GM12878 (cell line): ENCODE measurements around the gene FGGY. TPM values are rescaled to one million over a fixed set of nuclear protein-coding genes. Genes with fewer than 3 reads are reported as not detected.

Experiments
- ATAC-seq: fragments of 200-7000 bp; cut with Tn5 transposase; 3 replicates; pipeline ENCODE4 v1.9.1; 2020; ENCODE audit warnings: mild to moderate bottlenecking, moderate library complexity
- BruUV-seq: library from RNA; stranded (reverse); fragments of 400-500 nt; replicated peaks from 2 replicates; lab custom pipeline; 2021; lab: Mats Ljungman, UMichigan
- CTCF ChIA-PET: fragments of 300-600 bp; sonication (Branson Sonifier 250); formaldehyde crosslinking; extraction: SDS; loops from one replicate; lab custom pipeline; 2021; ENCODE audit warnings: inconsistent platforms; lab: Yijun Ruan, JAX
- POLR2A ChIA-PET: fragments of 350-600 bp; formaldehyde crosslinking; extraction: SDS; loops from one replicate; lab custom pipeline; 2021; ENCODE audit warnings: inconsistent platforms; lab: Charles Lee
- RAD21 ChIA-PET: fragments of 300-600 bp; sonication (Branson Sonifier 250); formaldehyde crosslinking; loops from one replicate; lab custom pipeline; 2023; ENCODE audit warnings: antibody characterized with exemption; ENCODE audit not compliant: unreplicated experiment; lab: Charles Lee
- SMC1A ChIA-PET: fragments of 300-600 bp; sonication (Branson Sonifier 250); formaldehyde crosslinking; loops from one replicate; lab custom pipeline; 2023; ENCODE audit not compliant: unreplicated experiment, uncharacterized antibody; lab: Charles Lee
- DNase-seq: peaks from one replicate; pipeline ENCODE4 v3.0.0-alpha.2; 2011; ENCODE audit warnings: low read depth, low spot score
- FAIRE-seq: peaks from 3 replicates; lab custom pipeline; 2011; peaks lifted over from hg19 to GRCh38; lab: Jason Lieb, UNC
- H2AFZ ChIP-seq: 2 replicates; pipeline ENCODE4 v1.6.0; 2011; ENCODE audit warnings: low read depth, low read length, control low read depth; ENCODE audit not compliant: control insufficient read depth
- H3K27ac ChIP-seq: 2 replicates; pipeline ENCODE4 v1.5.1; 2011; ENCODE audit warnings: control low read depth; ENCODE audit not compliant: control insufficient read depth, insufficient read depth
- H3K27me3 ChIP-seq, 2 experiments: replicated peaks in 1 of 2; 2 replicates each; pipeline versions ENCODE4 v1.6.0 to v1.6.1; 2011; ENCODE audit warnings: low read length in 1 of 2; ENCODE audit not compliant: control insufficient read depth in 2 of 2, insufficient read depth in 2 of 2
- H3K36me3 ChIP-seq, 2 experiments: 2 replicates each; pipeline ENCODE4 v1.5.1; 2011; ENCODE audit warnings: low read length in 1 of 2; ENCODE audit not compliant: control insufficient read depth in 2 of 2, insufficient read depth in 2 of 2
- H3K4me1 ChIP-seq: 2 replicates; pipeline ENCODE4 v1.6.1; 2011; ENCODE audit warnings: mild to moderate bottlenecking, low read length, moderate library complexity, mixed read lengths; ENCODE audit not compliant: control insufficient read depth, insufficient read depth
- H3K4me2 ChIP-seq: 2 replicates; pipeline ENCODE4 v1.6.0; 2011; ENCODE audit warnings: control low read depth; ENCODE audit not compliant: control insufficient read depth, insufficient read depth
- H3K4me3 ChIP-seq: fragments of 200-600 bp; sonication (generic); 2 replicates; pipeline ENCODE4 v1.5.1; 2016
- H3K79me2 ChIP-seq: 2 replicates; pipeline ENCODE4 v1.6.0; 2011; ENCODE audit warnings: low read length; ENCODE audit not compliant: control insufficient read depth, insufficient read depth
- H3K9ac ChIP-seq: 2 replicates; pipeline ENCODE4 v1.8.0; 2011; ENCODE audit warnings: low read length, control low read depth, mixed read lengths; ENCODE audit not compliant: control insufficient read depth, insufficient read depth
- H3K9me3 ChIP-seq: replicated peaks from 3 replicates; pipeline ENCODE4 v1.5.1; 2011; ENCODE audit warnings: mild to moderate bottlenecking, low read length; ENCODE audit not compliant: control insufficient read depth, insufficient read depth
- H4K20me1 ChIP-seq: 2 replicates; pipeline ENCODE4 v1.6.0; 2011; ENCODE audit not compliant: control insufficient read depth, insufficient read depth
- ATF7 ChIP-seq: fragments of 450-650 bp; IDR thresholded peaks from 2 replicates; pipeline ENCODE4 v1.6.1; 2016; ENCODE audit warnings: low read depth, mild to moderate bottlenecking
- BACH1 ChIP-seq: fragments of 450-650 bp; IDR thresholded peaks from 2 replicates; pipeline ENCODE4 v1.6.1; 2017; ENCODE audit warnings: mild to moderate bottlenecking, borderline replicate concordance
- ESRRA ChIP-seq: IDR thresholded peaks from 2 replicates; pipeline ENCODE4 v1.6.1; 2012; ENCODE audit warnings: mild to moderate bottlenecking, low read length, improper control_type of control experiment
- EZH2 ChIP-seq: IDR thresholded peaks from 2 replicates; pipeline ENCODE4 v1.6.1; 2012; ENCODE audit warnings: low read depth, mild to moderate bottlenecking, control low read depth, inconsistent platforms, low read length, borderline replicate concordance; ENCODE audit not compliant: control insufficient read depth
- FOS ChIP-seq: IDR thresholded peaks from 3 replicates; pipeline ENCODE4 v1.6.1; 2011; ENCODE audit warnings: borderline replicate concordance; ENCODE audit not compliant: insufficient read length; ENCODE audit errors: extremely low read depth
- FOXK2 ChIP-seq: fragments of 450-650 bp; IDR thresholded peaks from 2 replicates; pipeline ENCODE4 v1.6.1; 2017; ENCODE audit warnings: mild to moderate bottlenecking, moderate library complexity
- MEF2A ChIP-seq: IDR thresholded peaks from 2 replicates; pipeline ENCODE4 v1.6.1; 2011; ENCODE audit warnings: low read depth, mild to moderate bottlenecking, low read length, moderate library complexity; ENCODE audit not compliant: insufficient read depth
- MTA2 ChIP-seq: fragments of 450-650 bp; IDR thresholded peaks from 2 replicates; pipeline ENCODE4 v1.6.1; 2016; ENCODE audit warnings: low read depth, mild to moderate bottlenecking, moderate library complexity
- NBN ChIP-seq: fragments of 450-650 bp; IDR thresholded peaks from 2 replicates; pipeline ENCODE4 v1.6.1; 2016
- POLR2AphosphoS2 ChIP-seq: IDR thresholded peaks from 2 replicates; pipeline ENCODE4 v1.6.1; 2011; ENCODE audit warnings: low read depth, mild to moderate bottlenecking, low read length, improper control_type of control experiment, moderate library complexity
- RAD21 ChIP-seq: IDR thresholded peaks from 2 replicates; pipeline ENCODE4 v1.6.1; 2011; ENCODE audit warnings: mild to moderate bottlenecking, low read depth, low read length, moderate library complexity; ENCODE audit not compliant: insufficient read depth
- RAD51 ChIP-seq: fragments of 450-650 bp; IDR thresholded peaks from 2 replicates; pipeline ENCODE4 v1.6.1; 2016; ENCODE audit warnings: moderate library complexity, mild to moderate bottlenecking, inconsistent platforms
- RCOR1 ChIP-seq: conservative IDR thresholded peaks from 2 replicates; pipeline ENCODE4 v1.6.1; 2012; ENCODE audit warnings: low read depth, low read length, improper control_type of control experiment
- RUNX3 ChIP-seq: IDR thresholded peaks from 2 replicates; pipeline ENCODE4 v1.6.1; 2012; ENCODE audit warnings: low read length, inconsistent platforms
- SMARCA5 ChIP-seq: fragments of 450-650 bp; IDR thresholded peaks from 2 replicates; pipeline ENCODE4 v1.6.1; 2017; ENCODE audit warnings: mild to moderate bottlenecking
- SMC3 ChIP-seq: IDR thresholded peaks from 2 replicates; pipeline ENCODE4 v1.6.1; 2011; ENCODE audit warnings: low read length, improper control_type of control experiment, borderline replicate concordance
- STAT1 ChIP-seq: fragments of 450-650 bp; conservative IDR thresholded peaks from 2 replicates; pipeline ENCODE4 v1.6.1; 2014; ENCODE audit warnings: antibody characterized with exemption, mild to moderate bottlenecking
- TBL1XR1 ChIP-seq: IDR thresholded peaks from 2 replicates; pipeline ENCODE4 v1.6.1; 2012; ENCODE audit warnings: low read depth, low read length, improper control_type of control experiment
- YY1 ChIP-seq: IDR thresholded peaks from 2 replicates; pipeline ENCODE4 v1.6.1; 2011; ENCODE audit warnings: low read depth, mild to moderate bottlenecking, low read length
- WGBS: methylation state at CpG from one replicate; pipeline ENCODE4 v1.1.6; 2016; ENCODE audit warnings: low lambda C conversion rate; ENCODE audit not compliant: insufficient replicate concordance, insufficient coverage; ENCODE audit errors: missing lambda C conversion rate; 5-methylcytosine and 5-hydroxymethylcytosine counted together
- in situ Hi-C: fragments of 300-500 bp; cut with MboI; formaldehyde crosslinking; loops from 9 replicates; pipeline ENCODE4 v1.14.3; 2018; ENCODE audit warnings: mixed read lengths
- intact Hi-C: fragments of 100-400 bp; cut with micrococcal nuclease; formaldehyde crosslinking; loops from one replicate; pipeline ENCODE4 v1.14.2; 2022; ENCODE audit not compliant: unreplicated experiment
- polyA plus RNA-seq, 11 experiments: library from polyadenylated mRNA; depleted of rRNA in 4 of 11; unstranded in 6 of 11; stranded (reverse) in 5 of 11; fragments of >200 nt; fragmentation: Nextera tagmentation in 4 of 11; fragmentation: Illumina TruSeq in 1 of 11; extraction: Ambion mirVana in 4 of 11; extraction: Trizol in 1 of 11; gene quantifications; 1 replicate in 1 of 11; 2 replicates in 10 of 11; pipeline versions ENCODE4 v1.2.1 to v1.2.3, GENCODE V29; 2011 to 2016; ENCODE audit warnings: inconsistent platforms in 2 of 11, missing spikeins in 2 of 11, low read depth in 1 of 11
- total RNA-seq, 4 experiments: library from RNA; depleted of rRNA in 3 of 4; stranded (reverse); fragments of >200 nt in 3 of 4; fragmentation: Illumina TruSeq in 1 of 4; extraction: Trizol in 1 of 4; gene quantifications; 2 replicates each; pipeline versions ENCODE4 v1.2.1 to v1.2.3, GENCODE V29; 2013 to 2021
- TF ChIP-seq, protein P1 (sequence below), 3 experiments: IDR thresholded peaks in 2 of 3; conservative IDR thresholded peaks in 1 of 3; 2 replicates each; pipeline ENCODE4 v1.5.1; 2011; ENCODE audit warnings: low read depth in 3 of 3, low read length in 3 of 3, mild to moderate bottlenecking in 3 of 3, control low read depth in 2 of 3, moderate library complexity in 2 of 3, inconsistent platforms in 1 of 3, mixed read lengths in 1 of 3; ENCODE audit not compliant: control insufficient read depth in 2 of 3, insufficient read depth in 1 of 3; ENCODE audit errors: extremely low read depth in 1 of 3
- TF ChIP-seq, protein P2 (sequence below): IDR thresholded peaks from 2 replicates; pipeline ENCODE4 v1.6.1; 2011; ENCODE audit warnings: mild to moderate bottlenecking, low read depth, low read length, moderate library complexity; ENCODE audit not compliant: insufficient replicate concordance

The FGGY gene
- total and polyA plus RNA-seq, 10 of the 15 experiments (the other 5 are each of a cell fraction or from before 2014, with no cell fraction given): 6.2 to 11.9 (median 7.5) TPM

DNA sequence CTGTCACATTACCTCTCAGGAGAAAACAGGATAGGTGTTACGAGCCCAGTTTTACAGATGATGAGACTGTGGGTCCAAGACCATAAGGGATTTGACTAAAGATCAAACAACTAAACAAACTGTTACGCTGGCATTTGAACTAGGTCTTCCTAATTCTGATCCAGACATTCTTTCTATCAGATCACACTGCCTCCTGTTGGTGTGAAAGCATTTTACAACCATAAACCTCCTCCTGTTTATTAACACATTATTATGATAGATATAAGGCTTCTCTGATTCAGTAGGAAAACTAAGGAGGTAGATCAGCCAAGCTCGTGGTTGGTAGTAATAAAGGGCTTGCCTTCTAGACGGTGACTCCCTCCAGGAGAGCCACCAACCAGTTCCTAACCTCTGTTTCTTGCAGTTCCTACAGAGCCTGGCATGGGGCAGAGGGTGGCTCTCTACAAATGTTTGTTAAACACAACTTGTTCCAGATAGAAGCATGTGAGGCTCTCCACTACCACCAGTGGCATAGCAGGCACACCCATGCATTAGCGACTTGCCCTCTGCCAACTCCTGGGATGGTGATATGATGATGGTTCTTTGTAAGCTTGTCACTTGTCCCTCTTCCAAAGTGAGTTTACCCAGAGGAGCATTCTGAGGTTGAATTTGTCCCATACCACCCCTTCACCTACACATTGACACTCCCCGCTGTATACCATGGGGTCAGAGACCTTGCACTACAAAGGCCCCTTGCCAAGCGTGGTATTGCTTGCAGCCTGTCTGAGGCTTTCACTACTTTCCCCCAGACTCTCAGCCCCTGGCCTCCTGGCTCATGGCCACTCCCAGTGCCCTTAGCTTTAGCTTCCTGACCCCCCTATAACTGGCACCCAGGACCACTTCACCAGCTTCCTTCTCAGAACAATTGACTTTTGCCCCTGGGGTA lies 421.4 kb downstream of the FGGY start:
- Histone ChIP-seq H3K9me3 (no peaks in the 10 kb centered on the region), H3K4me1 (no peaks in the 10 kb centered on the region), H4K20me1 (no peaks in the 10 kb centered on the region), H3K79me2 (no peaks in the 10 kb centered on the region), H3K27ac (no peak overlapping the region), H3K36me3 (no peaks in the 10 kb centered on the region), H3K27me3 (no peaks in the 10 kb centered on the region), H3K9ac (no peak overlapping the region), H3K4me2 (no peak overlapping the region), H3K4me3 (no peak overlapping the region), H2AFZ (no peak overlapping the region)
- TF ChIP-seq FOS (no peak), ATF7 (no peak), FOXK2 (no peak), RAD21 (peak; percentile 50), YY1 (no peak), RAD51 (no peak), TBL1XR1 (no peak), RUNX3 (no peak), MTA2 (no peak), SMC3 (peak; percentile 22; the same call in 1 of the 2 replicates), POLR2AphosphoS2 (no peak), SMARCA5 (no peak), ESRRA (no peak), BACH1 (no peak), STAT1 (no peak), NBN (no peak), RCOR1 (no peak), EZH2 (no peak), MEF2A (no peak)
- TF ChIP-seq, protein P1, sequence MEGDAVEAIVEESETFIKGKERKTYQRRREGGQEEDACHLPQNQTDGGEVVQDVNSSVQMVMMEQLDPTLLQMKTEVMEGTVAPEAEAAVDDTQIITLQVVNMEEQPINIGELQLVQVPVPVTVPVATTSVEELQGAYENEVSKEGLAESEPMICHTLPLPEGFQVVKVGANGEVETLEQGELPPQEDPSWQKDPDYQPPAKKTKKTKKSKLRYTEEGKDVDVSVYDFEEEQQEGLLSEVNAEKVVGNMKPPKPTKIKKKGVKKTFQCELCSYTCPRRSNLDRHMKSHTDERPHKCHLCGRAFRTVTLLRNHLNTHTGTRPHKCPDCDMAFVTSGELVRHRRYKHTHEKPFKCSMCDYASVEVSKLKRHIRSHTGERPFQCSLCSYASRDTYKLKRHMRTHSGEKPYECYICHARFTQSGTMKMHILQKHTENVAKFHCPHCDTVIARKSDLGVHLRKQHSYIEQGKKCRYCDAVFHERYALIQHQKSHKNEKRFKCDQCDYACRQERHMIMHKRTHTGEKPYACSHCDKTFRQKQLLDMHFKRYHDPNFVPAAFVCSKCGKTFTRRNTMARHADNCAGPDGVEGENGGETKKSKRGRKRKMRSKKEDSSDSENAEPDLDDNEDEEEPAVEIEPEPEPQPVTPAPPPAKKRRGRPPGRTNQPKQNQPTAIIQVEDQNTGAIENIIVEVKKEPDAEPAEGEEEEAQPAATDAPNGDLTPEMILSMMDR (IDR thresholded peaks at IDR 0.05 in 2 of 3, conservative IDR thresholded peaks at IDR 0.05 in 1 of 3; ENCODE audit: control insufficient read depth in 2 of 3, extremely low read depth in 1 of 3, insufficient read depth in 1 of 3, low read depth in 3 of 3, low read length in 3 of 3): peak in 2 of 3 experiments; percentile 35 to 38; a peak in 2 of 6 replicates
- TF ChIP-seq, protein P2, sequence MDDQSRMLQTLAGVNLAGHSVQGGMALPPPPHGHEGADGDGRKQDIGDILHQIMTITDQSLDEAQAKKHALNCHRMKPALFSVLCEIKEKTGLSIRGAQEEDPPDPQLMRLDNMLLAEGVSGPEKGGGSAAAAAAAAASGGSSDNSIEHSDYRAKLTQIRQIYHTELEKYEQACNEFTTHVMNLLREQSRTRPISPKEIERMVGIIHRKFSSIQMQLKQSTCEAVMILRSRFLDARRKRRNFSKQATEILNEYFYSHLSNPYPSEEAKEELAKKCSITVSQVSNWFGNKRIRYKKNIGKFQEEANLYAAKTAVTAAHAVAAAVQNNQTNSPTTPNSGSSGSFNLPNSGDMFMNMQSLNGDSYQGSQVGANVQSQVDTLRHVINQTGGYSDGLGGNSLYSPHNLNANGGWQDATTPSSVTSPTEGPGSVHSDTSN: no peak
- no peak; the same call in 2 of the 3 replicates for ATAC-seq
- 57% methylated on average over 7 of the region's 7 CpGs for WGBS
- BruUV-seq: no TSS peak
- ChIA-PET SMC1A (interaction anchor here (0.7 to 1.6 kb wide), 4 partner anchors 21 to 979 kb away, joined by 3 to 5 read pairs (median 4); no protein-coding TSS in a partner anchor), POLR2A (no interaction called here), RAD21 (interaction anchor here (0.9 kb wide), 1 partner anchor 18 kb away, joined by 3 read pairs; no protein-coding TSS in a partner anchor), CTCF (interaction anchor here (0.6 to 2.0 kb wide), 6 partner anchors 40 to 920 kb away, joined by 3 to 5 read pairs (median 3); no protein-coding TSS in a partner anchor)
- DNase-seq: no peak
- intact Hi-C loops (no loop called here), in situ Hi-C loops (loop anchor here (25.0 kb wide), 1 partner anchor 981 kb away; no protein-coding TSS in a partner anchor)
- FAIRE-seq: peak; percentile 49
